Activated naive CD8-positive, alpha-beta T cell (primary cell): ENCODE data around the gene ACTR2.
A peak's percentile ranks its signal among the peaks of the same experiment; 100 is the strongest.

Experiments
- H3K27ac Mint-ChIP-seq: one replicate; pipeline ENCODE4 v1.8.0; 2021; ENCODE audit warnings: mixed read lengths
- H3K27me3 Mint-ChIP-seq: one replicate; pipeline ENCODE4 v1.8.0; 2021; ENCODE audit warnings: mixed read lengths
- H3K36me3 Mint-ChIP-seq: one replicate; pipeline ENCODE4 v1.8.0; 2021; ENCODE audit warnings: mixed read lengths
- H3K4me1 Mint-ChIP-seq: one replicate; pipeline ENCODE4 v1.8.0; 2021; ENCODE audit warnings: low read depth, mixed read lengths
- H3K4me3 Mint-ChIP-seq: one replicate; pipeline ENCODE4 v1.8.0; 2021; ENCODE audit warnings: mild to moderate bottlenecking, mixed read lengths
- H3K9me3 Mint-ChIP-seq: one replicate; pipeline ENCODE4 v1.8.0; 2021; ENCODE audit warnings: low read depth, mixed read lengths

Gene ACTR2

DNA sequence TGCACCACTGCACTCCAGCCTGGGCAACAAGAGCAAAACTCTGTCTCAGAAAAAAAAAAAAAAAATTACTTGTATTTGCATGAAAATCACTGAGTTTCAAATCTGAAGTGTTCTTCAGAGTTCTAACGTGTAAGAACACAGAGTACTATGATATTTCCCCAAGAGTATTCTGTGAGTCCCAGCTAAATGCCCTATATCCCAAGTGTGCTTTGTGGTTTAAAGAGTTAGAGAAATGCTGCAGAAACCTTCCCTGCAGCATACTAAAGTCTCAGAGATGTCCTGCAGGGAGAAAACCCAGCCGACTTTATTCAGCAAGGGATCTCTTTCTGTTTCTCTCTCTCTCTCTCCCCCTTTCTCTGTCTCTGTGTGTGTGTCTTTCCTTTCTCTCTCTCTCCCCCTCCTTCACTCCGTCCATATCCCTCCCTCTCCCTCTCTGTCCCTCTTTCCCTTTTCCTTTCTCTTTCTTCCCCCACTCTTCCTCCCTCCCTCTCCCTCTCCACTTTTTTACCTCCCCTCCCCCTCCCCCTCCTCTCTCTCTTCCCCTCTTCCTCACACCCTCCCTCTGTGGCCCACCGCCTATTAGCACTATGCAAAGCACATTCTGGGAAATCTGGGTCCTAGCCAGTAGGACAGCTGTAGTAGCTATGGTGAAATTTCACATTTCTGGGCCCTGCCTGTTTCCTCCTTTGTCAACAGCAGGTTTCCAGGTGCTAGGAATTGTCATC lies 54.2 kb downstream of the ACTR2 start:
- no peak overlapping the region for H3K27ac Mint-ChIP-seq
- no peaks in the 10 kb centered on the region for H3K9me3 Mint-ChIP-seq
- H3K4me1 Mint-ChIP-seq, result peaks cover 16% of the 10 kb centered on the region
- no peaks in the 10 kb centered on the region for H3K36me3 Mint-ChIP-seq
- no peaks in the 10 kb centered on the region for H3K27me3 Mint-ChIP-seq
- no peak overlapping the region for H3K4me3 Mint-ChIP-seq

DNA sequence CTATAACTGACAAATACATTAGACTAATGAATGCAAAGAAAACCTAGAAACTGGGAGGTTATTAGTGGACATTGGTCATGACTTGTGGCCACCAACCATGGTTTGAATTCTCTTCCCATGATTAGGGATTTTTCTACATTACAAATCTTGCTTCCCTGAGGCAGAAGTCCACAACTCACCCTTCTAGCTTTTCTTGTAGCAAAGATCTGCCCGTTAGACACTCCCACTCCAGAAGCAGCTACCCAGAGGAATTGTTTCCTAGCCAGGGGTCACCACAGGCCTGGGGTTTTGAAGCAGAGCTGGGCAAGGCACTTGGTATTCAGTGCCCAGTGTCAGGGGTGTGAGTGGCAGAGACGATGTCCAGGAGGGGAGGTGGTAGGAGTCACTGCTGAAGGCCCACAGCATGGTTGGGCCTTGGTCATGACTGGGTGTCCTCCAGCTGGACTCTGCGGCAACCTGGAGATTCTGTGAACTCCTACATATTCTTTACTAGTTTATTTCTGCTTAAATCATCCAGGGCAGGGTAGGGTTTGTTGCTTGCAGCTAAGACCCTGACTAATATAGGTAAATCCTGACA lies 54.9 kb downstream of the ACTR2 start:
- no peak overlapping the region for H3K27ac Mint-ChIP-seq
- peaks cover 14% of the 10 kb centered on the region for H3K4me1 Mint-ChIP-seq
- no peaks in the 10 kb centered on the region for H3K27me3 Mint-ChIP-seq
- no peaks in the 10 kb centered on the region for H3K36me3 Mint-ChIP-seq
- no peaks in the 10 kb centered on the region for H3K9me3 Mint-ChIP-seq
- no peak overlapping the region for H3K4me3 Mint-ChIP-seq

DNA sequence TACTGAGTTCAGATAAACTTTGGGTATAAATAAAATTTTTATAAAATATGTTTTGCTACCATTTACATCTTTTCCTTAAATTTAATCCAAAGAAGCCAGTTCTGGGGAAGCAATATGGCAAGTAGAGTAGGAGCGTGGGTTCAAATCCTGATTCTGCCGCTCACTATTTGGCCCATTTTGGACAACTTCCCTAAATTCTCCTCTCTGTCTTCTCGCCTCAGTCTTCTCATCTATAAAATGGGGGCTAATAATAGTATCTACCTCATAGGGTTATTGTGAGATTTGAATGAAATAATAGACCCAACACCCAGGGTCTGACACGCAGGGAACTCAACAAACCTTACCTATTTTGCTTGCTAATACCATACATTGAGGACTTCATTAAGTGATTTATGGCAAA lies 59.7 kb downstream of the ACTR2 start:
- H3K27me3 Mint-ChIP-seq, result no peaks in the 10 kb centered on the region
- no peaks in the 10 kb centered on the region for H3K9me3 Mint-ChIP-seq
- H3K36me3 Mint-ChIP-seq, result no peaks in the 10 kb centered on the region
- no peak overlapping the region for H3K27ac Mint-ChIP-seq
- no peaks in the 10 kb centered on the region for H3K4me1 Mint-ChIP-seq
- no peak overlapping the region for H3K4me3 Mint-ChIP-seq

DNA sequence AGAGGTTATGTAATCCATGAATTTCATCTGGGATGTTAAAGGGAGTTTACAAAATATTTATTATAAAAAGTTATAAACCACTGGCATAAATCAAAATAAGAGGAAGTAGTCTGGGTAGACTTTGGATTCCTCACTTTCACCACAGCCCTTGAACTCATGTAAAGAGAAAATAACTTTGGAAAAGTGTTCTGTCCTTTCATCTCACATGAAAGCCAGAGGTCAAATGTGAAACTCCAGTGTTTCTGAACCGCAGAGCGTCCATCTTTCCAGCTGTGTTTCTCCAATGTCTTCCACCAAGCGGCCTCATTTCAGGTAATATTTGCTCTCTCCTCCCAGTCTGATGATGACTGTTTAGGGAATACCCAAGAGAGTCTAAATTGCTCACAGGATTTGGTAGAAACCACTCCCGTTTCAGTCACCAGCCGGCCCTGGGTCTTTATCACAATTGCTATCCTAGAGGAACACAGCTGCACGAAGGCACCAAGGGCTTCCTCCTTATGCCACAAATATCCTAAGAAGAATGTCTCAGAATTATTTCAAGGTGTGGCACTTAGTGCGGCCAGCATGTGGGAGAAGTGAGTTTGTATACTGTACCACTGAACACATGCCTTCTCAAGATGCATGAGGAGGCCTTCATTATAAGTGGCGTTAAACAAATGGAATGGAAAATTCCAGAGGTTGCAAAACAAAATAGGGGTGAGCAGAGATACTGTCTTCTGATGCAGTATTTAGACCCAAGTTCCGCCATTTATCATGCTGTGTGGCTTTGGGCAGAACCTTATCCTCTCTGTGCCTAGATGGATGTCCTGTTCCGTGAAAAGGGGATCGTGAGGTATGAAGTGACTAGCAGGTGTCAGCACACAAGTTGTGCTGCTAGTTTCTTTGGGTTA lies 63.8 kb downstream of the ACTR2 start:
- Mint-ChIP-seq H3K4me1 (no peaks in the 10 kb centered on the region), H3K27ac (no peak overlapping the region), H3K27me3 (peaks cover 5% of the 10 kb centered on the region), H3K36me3 (no peaks in the 10 kb centered on the region), H3K4me3 (no peak overlapping the region), H3K9me3 (no peaks in the 10 kb centered on the region)

DNA sequence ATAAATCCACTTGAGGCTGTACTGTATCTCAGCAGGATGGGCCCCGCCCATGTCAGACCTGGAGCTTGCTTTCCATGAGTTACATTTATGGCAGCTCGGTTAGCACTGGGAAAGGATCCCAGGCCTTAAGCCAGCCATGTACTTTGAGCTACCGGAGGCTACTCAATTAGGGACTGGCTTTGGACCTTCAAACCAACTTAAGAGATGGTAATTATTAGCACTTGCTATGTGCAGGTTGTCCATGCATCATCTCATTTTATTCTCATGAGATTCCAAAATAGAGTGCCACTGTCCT lies 64.4 kb downstream of the ACTR2 start:
- H3K9me3 Mint-ChIP-seq, result no peaks in the 10 kb centered on the region
- no peaks in the 10 kb centered on the region for H3K36me3 Mint-ChIP-seq
- H3K4me3 Mint-ChIP-seq, result no peak overlapping the region
- H3K27ac Mint-ChIP-seq, result no peak overlapping the region
- no peaks in the 10 kb centered on the region for H3K4me1 Mint-ChIP-seq
- H3K27me3 Mint-ChIP-seq, result peaks cover 6% of the 10 kb centered on the region

DNA sequence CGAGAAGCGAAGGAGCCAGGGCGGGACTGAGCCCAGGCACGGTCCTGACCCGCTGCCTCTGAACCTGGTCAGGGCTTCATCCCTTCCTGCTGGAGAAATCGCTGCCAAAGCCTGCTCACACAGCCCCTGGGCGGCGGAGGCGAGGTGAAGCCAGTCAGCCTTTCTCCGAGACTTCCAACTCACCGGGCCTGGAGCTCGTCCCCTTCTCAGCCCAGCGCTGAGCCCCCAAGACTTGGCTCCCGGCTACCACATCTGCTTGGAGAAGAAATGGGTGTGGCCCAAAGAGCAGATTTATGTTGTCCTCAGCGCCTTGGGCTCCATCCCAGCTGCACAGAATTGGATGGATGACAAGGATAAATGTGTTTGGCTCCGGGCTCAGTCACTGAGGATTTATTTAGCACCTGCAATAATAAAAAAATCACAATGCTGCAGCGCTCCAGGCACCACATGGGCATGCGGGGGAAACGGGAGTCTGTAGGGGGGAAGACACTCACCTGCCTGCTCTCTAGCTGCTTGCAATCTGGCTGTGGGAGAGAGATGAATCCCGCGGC lies 64.9 kb downstream of the ACTR2 start:
- no peak overlapping the region for H3K27ac Mint-ChIP-seq
- no peaks in the 10 kb centered on the region for H3K36me3 Mint-ChIP-seq
- no peaks in the 10 kb centered on the region for H3K4me1 Mint-ChIP-seq
- H3K9me3 Mint-ChIP-seq, result no peaks in the 10 kb centered on the region
- peaks cover 6% of the 10 kb centered on the region for H3K27me3 Mint-ChIP-seq
- H3K4me3 Mint-ChIP-seq, result no peak overlapping the region

DNA sequence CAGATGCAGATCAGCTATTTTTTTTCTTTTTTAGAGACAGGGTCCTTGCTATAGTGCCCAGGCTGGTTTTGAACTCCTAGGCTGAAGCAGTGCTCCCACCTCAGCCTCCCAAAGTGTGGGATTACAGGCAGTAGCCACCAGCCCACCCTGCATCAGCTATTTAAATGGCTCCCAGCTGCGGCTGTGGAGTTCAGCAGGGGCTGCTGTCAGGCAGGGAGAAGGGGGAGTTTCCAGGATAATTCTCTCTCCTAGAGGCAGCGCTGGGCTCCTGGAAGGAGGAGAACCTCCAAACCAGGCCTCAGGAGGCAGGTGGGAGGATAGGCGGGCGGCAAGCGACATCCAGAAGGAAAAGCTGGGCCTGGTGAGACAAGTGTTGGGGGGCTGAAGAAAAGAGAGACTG lies 65.7 kb downstream of the ACTR2 start:
- H3K9me3 Mint-ChIP-seq, result no peaks in the 10 kb centered on the region
- no peaks in the 10 kb centered on the region for H3K4me1 Mint-ChIP-seq
- H3K27ac Mint-ChIP-seq, result no peak overlapping the region
- no peaks in the 10 kb centered on the region for H3K36me3 Mint-ChIP-seq
- H3K4me3 Mint-ChIP-seq, result no peak overlapping the region
- H3K27me3 Mint-ChIP-seq, result peaks cover 6% of the 10 kb centered on the region

DNA sequence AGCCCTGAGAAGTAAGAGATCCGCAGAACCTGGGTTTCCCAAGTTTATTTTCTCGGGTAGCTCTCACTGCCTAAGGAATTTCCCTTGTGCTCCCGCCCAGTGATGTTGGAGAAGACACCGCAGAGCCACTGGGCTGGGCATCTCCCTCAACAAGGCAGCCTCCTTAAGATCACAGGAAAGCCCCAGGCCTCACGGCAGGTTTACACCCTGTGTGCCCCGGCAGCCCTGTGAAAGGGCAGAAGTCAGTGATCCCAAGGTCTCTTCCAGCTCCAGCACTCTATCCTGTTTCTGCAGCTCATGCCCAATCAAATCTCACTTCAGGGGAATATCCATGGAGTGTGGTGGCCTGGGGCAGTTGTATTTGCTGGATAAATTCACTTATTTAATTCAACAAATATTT lies 66.5 kb downstream of the ACTR2 start:
- Mint-ChIP-seq H3K27me3 (peaks cover 6% of the 10 kb centered on the region), H3K4me3 (no peak overlapping the region), H3K36me3 (no peaks in the 10 kb centered on the region), H3K9me3 (no peaks in the 10 kb centered on the region), H3K4me1 (peaks cover 1% of the 10 kb centered on the region), H3K27ac (no peak overlapping the region)

DNA sequence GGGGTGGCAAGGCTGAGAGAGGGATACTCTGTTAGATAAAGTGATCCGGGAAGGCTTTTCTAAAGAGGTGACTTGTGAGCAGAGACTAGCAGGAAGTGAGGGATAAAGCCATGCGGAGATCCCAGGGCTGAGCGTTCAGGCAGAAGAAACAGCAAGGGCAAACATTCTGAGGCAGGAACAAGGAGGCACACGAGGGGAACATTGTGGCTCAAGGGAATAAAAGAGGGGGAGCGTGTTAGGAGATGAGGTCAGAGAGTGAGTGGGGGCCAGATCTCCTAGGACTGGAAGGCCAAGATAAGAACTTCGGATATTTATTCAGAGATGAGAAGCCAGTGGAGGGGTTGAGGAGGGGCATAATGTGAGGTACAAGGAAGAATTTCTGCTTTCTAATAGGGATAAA lies 67.1 kb downstream of the ACTR2 start:
- Mint-ChIP-seq H3K36me3 (no peaks in the 10 kb centered on the region), H3K4me3 (no peak overlapping the region), H3K27ac (no peak overlapping the region), H3K9me3 (no peaks in the 10 kb centered on the region), H3K4me1 (peaks cover 7% of the 10 kb centered on the region), H3K27me3 (peaks cover 6% of the 10 kb centered on the region)

DNA sequence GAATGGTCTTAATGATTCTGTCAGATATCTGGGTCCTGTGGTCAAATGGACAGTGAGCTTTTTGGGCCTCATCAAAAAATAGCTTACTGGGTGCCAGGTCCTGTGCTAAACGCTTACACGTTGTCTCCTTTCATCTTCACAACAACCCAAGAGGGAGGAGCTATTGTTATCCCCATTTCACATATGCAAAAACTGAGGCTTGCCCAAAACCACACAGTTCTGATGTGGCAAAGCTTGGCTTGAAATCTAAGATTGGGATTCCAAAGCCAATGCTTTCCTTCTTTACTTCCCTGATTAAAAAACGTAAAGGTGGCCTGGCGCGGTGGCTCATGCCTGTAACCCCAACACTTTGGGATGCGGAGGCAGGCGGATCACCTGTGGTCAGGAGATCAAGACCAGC lies 69.3 kb downstream of the ACTR2 start:
- Mint-ChIP-seq H3K4me1 (peaks cover 29% of the 10 kb centered on the region), H3K4me3 (no peak overlapping the region), H3K27me3 (peaks cover 6% of the 10 kb centered on the region), H3K27ac (no peak overlapping the region), H3K9me3 (no peaks in the 10 kb centered on the region), H3K36me3 (no peaks in the 10 kb centered on the region)

DNA sequence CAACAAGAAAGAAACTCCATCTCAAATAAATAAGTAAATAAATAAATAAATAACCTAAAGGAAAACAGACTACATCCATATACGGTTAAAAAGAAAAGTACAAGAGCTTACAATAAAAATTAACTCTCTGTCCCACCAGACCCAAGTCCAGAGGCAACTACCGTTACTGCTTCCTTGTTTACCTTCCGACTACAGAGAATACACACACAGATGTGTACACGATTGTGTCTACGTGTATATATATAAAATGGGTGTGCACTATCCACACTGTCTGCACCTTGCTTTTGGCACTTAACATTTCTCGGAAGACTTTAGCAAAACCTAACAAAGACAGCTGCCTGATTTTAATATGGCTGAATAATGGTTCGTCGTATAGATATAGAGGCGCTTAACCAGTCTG lies 69.9 kb downstream of the ACTR2 start:
- Mint-ChIP-seq H3K27me3 (peaks cover 6% of the 10 kb centered on the region), H3K9me3 (no peaks in the 10 kb centered on the region)

DNA sequence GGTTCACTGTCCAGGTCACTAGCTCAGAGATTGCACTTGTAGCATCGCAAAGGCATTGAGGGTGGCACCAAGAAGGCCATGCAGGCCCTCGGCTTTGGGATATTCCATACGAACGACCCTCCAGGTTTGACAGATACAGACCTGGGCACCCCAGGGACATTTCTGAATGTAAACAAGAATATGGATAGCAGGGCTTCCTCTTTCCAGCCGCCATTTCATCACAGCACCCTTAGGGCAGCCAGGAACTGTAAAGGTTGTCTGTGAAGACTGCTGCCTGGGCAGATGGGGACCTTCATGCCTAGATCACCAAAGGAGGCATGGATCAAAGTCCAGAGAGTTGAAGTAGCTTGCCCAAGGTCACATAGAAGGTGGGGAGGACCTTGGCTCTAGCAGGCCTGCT lies 70.5 kb downstream of the ACTR2 start:
- H3K4me1 Mint-ChIP-seq, result peaks cover 41% of the 10 kb centered on the region
- no peaks in the 10 kb centered on the region for H3K9me3 Mint-ChIP-seq
- peaks cover 7% of the 10 kb centered on the region for H3K27me3 Mint-ChIP-seq
- no peaks in the 10 kb centered on the region for H3K36me3 Mint-ChIP-seq
- no peak overlapping the region for H3K4me3 Mint-ChIP-seq
- no peak overlapping the region for H3K27ac Mint-ChIP-seq

More for the DNA sequence above, 69.9 kb downstream of the ACTR2 start:
- Mint-ChIP-seq H3K27ac (no peak overlapping the region), H3K4me3 (no peak overlapping the region), H3K36me3 (no peaks in the 10 kb centered on the region), H3K4me1 (peaks cover 35% of the 10 kb centered on the region)

DNA sequence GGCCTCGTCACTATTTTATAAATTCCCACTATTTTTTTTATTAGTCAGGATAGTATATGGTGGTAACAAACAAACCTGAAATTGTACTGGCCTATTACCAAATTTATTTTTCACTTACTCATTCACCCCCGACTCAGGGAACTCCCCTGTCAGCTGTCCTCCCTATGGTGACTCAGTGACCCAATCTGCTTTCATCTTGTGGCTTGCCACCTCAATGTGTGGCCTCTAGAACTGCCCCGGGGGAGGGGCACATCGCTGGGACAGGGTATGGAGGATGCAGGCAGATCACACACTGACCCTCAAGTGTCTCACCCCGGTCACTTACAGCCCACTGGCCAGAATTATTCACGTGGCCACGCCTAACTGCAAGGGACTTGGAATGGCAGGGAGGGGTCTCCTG lies 71.6 kb downstream of the ACTR2 start:
- H3K4me1 Mint-ChIP-seq, result peaks cover 42% of the 10 kb centered on the region
- H3K27me3 Mint-ChIP-seq, result peaks cover 8% of the 10 kb centered on the region
- H3K9me3 Mint-ChIP-seq, result no peaks in the 10 kb centered on the region
- peak overlapping the region; percentile 86 for H3K27ac Mint-ChIP-seq
- peak overlapping the region; percentile 70 for H3K4me3 Mint-ChIP-seq
- H3K36me3 Mint-ChIP-seq, result no peaks in the 10 kb centered on the region

DNA sequence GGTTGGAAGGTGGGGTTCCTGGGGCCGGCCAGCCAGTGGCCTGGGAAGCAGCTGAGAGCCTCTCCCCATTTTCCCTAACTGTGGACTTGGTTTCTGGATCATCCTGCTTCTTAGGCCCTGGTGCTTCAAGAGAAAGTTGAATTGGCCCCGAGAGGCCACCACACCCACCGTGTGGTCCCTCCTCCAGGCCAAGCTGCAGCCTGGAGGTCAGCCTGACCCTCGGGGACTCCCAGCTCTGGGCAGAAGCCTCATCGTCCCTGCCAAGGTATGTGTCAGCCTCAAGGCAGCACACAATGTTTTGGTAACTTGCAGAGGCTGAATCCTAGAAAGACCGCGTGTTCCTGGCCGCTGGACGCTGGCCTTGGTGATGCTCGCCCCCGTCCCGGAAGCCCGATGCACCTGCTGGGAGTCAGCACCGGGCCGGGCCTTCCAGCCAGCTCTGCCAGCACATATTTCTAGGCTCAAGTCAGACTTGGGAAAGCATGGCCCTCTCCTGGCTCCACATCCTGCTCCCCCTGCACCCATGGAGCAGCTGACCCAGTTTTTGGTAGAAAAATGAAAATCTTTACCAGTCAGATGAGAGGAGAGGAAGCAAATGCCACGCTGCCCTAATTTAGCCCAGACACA lies 72.6 kb downstream of the ACTR2 start:
- peaks cover 42% of the 10 kb centered on the region for H3K4me1 Mint-ChIP-seq
- peak overlapping the region; percentile 96 for H3K27ac Mint-ChIP-seq
- H3K4me3 Mint-ChIP-seq, result peak overlapping the region; percentile 83
- H3K27me3 Mint-ChIP-seq, result peaks cover 6% of the 10 kb centered on the region
- H3K36me3 Mint-ChIP-seq, result no peaks in the 10 kb centered on the region
- no peaks in the 10 kb centered on the region for H3K9me3 Mint-ChIP-seq
